HCT116 (cell line): ENCODE results near the gene CD3E. TPM values are rescaled to one million over a fixed set of nuclear protein-coding genes. Genes with fewer than 3 reads are reported as not detected.

Source experiments
- ATAC-seq: fragments of 200-7000 bp; cut with Tn5 transposase; 2 replicates; pipeline ENCODE4 v1.9.1; 2020; ENCODE audit warnings: mild to moderate bottlenecking, moderate library complexity
- BruUV-seq: library from RNA; stranded (reverse); fragments of 400-500 nt; replicated peaks from 2 replicates; lab custom pipeline; 2021; lab: Mats Ljungman, UMichigan
- CTCF ChIA-PET: fragments of 300-600 bp; sonication (Branson Sonifier 250); formaldehyde crosslinking; loops from one replicate; lab custom pipeline; 2021; ENCODE audit warnings: antibody characterized with exemption; lab: Charles Lee
- POLR2A ChIA-PET: fragments of 300-600, 350-600 bp; sonication (Branson Sonifier 250); formaldehyde crosslinking; loops from one replicate; lab custom pipeline; 2021; ENCODE audit warnings: antibody characterized with exemption; lab: Charles Lee
- RAD21 ChIA-PET, 2 experiments: fragments of 300-600 bp; sonication (Branson Sonifier 250); formaldehyde crosslinking; loops; one replicate each; lab custom pipeline; 2023; ENCODE audit warnings: low total read pairs in 2 of 2; ENCODE audit not compliant: uncharacterized antibody in 2 of 2, unreplicated experiment in 2 of 2, low non-redundant PET in 1 of 2; lab: Charles Lee
- DNase-seq: peaks from one replicate; pipeline ENCODE4 v3.0.0-alpha.2; 2010; ENCODE audit warnings: low read depth, low spot score
- H2AFZ ChIP-seq: fragments of 200-600 bp; shearing (Covaris generic), sonication (generic); 2 replicates; pipeline ENCODE4 v1.6.1; 2017; ENCODE audit warnings: low read depth, mixed run types, mixed read lengths, antibody characterized with exemption, low read length; ENCODE audit not compliant: poor library complexity, severe bottlenecking
- H3K27ac ChIP-seq: 2 replicates; pipeline ENCODE4 v1.5.1; 2012; ENCODE audit warnings: low read depth, low read length
- H3K27me3 ChIP-seq: fragments of 200-600 bp; sonication (generic); 2 replicates; pipeline ENCODE4 v1.6.1; 2016; ENCODE audit warnings: mixed run types, low read length, mixed read lengths; ENCODE audit not compliant: insufficient read depth
- H3K36me3 ChIP-seq, 2 experiments: fragments of 200-500 bp in 1 of 2; fragments of 200-600 bp in 1 of 2; sonication (Bioruptor generic) in 1 of 2; sonication (generic) in 1 of 2; 2 replicates each; pipeline versions ENCODE4 v1.5.1 to v1.6.1; 2014 to 2016; ENCODE audit warnings: low read length in 2 of 2, inconsistent platforms in 1 of 2, mixed read lengths in 1 of 2, mixed run types in 1 of 2; ENCODE audit not compliant: insufficient read depth in 2 of 2, control insufficient read depth in 1 of 2
- H3K4me1 ChIP-seq, 2 experiments: fragments of 200-600 bp in 1 of 2; sonication (generic) in 1 of 2; 2 replicates each; pipeline versions ENCODE4 v1.5.1 to v1.6.1; 2012 to 2017; ENCODE audit warnings: low read length in 2 of 2, inconsistent platforms in 1 of 2, mild to moderate bottlenecking in 1 of 2, mixed read lengths in 1 of 2, mixed run types in 1 of 2, moderate library complexity in 1 of 2; ENCODE audit not compliant: insufficient read depth in 2 of 2, control insufficient read depth in 1 of 2
- H3K4me2 ChIP-seq: fragments of 200-600 bp; sonication (generic); 2 replicates; pipeline ENCODE4 v1.6.1; 2017; ENCODE audit warnings: mixed run types, low read length, mixed read lengths
- H3K4me3 ChIP-seq, 2 experiments: fragments of 200-600 bp in 1 of 2; sonication (generic) in 1 of 2; replicated peaks in 1 of 2; 2 replicates each; pipeline ENCODE4 v1.5.1; 2011 to 2016; ENCODE audit warnings: low read length in 2 of 2, control low read depth in 1 of 2, low read depth in 1 of 2, mild to moderate bottlenecking in 1 of 2, mixed read lengths in 1 of 2, mixed run types in 1 of 2
- H3K79me2 ChIP-seq: fragments of 200-600 bp; sonication (generic); 2 replicates; pipeline ENCODE4 v1.6.1; 2017; ENCODE audit warnings: mild to moderate bottlenecking, mixed run types, low read length, moderate library complexity, mixed read lengths; ENCODE audit not compliant: insufficient read depth
- H3K9ac ChIP-seq: fragments of 200-600 bp; sonication (generic); 2 replicates; pipeline ENCODE4 v1.6.1; 2016; ENCODE audit warnings: low read length, mixed read lengths
- H3K9me2 ChIP-seq: fragments of 200-600 bp; sonication (generic), shearing (Covaris generic); 2 replicates; pipeline ENCODE4 v1.6.1; 2017; ENCODE audit warnings: mixed run types, mild to moderate bottlenecking, moderate library complexity; ENCODE audit not compliant: insufficient read depth
- H3K9me3 ChIP-seq, 2 experiments: fragments of 200-500 bp in 1 of 2; fragments of 200-600 bp in 1 of 2; sonication (Bioruptor generic) in 1 of 2; sonication (generic) in 1 of 2; 2 replicates each; pipeline ENCODE4 v1.6.1; 2014 to 2017; ENCODE audit warnings: low read length in 2 of 2, mixed read lengths in 2 of 2, inconsistent platforms in 1 of 2, low read depth in 1 of 2, mild to moderate bottlenecking in 1 of 2, mixed run types in 1 of 2, moderate library complexity in 1 of 2; ENCODE audit not compliant: control insufficient read depth in 1 of 2, insufficient read depth in 1 of 2
- H4K20me1 ChIP-seq: fragments of 200-600 bp; sonication (generic), shearing (Covaris generic); 2 replicates; pipeline ENCODE4 v1.6.1; 2017; ENCODE audit warnings: mixed run types, mild to moderate bottlenecking, moderate library complexity; ENCODE audit not compliant: insufficient read depth
- EGR1 ChIP-seq: IDR thresholded peaks from 2 replicates; pipeline ENCODE4 v1.6.1; 2012; ENCODE audit warnings: low read depth
- EZH2 ChIP-seq: fragments of 200-600 bp; sonication (generic); IDR thresholded peaks from 2 replicates; pipeline ENCODE4 v1.6.1; 2017; ENCODE audit warnings: antibody characterized with exemption, mixed run types
- EZH2phosphoT487 ChIP-seq: fragments of 200-600 bp; IDR thresholded peaks from 2 replicates; pipeline ENCODE4 v1.6.1; 2018; ENCODE audit warnings: antibody characterized with exemption, borderline replicate concordance
- FOSL1 ChIP-seq: IDR thresholded peaks from 2 replicates; pipeline ENCODE4 v1.6.1; 2012; ENCODE audit warnings: low read depth
- JUND ChIP-seq: IDR thresholded peaks from 2 replicates; pipeline ENCODE4 v1.6.1; 2012
- SIN3A ChIP-seq: IDR thresholded peaks from 2 replicates; pipeline ENCODE4 v1.6.1; 2012; ENCODE audit warnings: low read depth
- SRF ChIP-seq: IDR thresholded peaks from 2 replicates; pipeline ENCODE4 v1.6.1; 2012; ENCODE audit warnings: low read depth
- TCF7L2 ChIP-seq: IDR thresholded peaks from 2 replicates; pipeline ENCODE4 v1.7.0; 2011; ENCODE audit warnings: borderline replicate concordance, inconsistent platforms; ENCODE audit not compliant: insufficient read depth, insufficient read length; ENCODE audit errors: extremely low read depth
- ZFX ChIP-seq: fragments of 450-650 bp; IDR thresholded peaks from 2 replicates; pipeline ENCODE4 v1.6.1; 2017
- ZNF274 ChIP-seq: fragments of 200-500 bp; sonication (Bioruptor generic); IDR thresholded peaks from 2 replicates; pipeline ENCODE4 v1.6.1; 2014; ENCODE audit warnings: mild to moderate bottlenecking, low read depth, low read length, inconsistent platforms
- intact Hi-C: fragments of 100-400 bp; cut with micrococcal nuclease; formaldehyde crosslinking; loops from 2 replicates; pipeline ENCODE4 v1.10.0; 2022
- total RNA-seq: library from RNA; stranded (reverse); gene quantifications from one replicate; pipeline ENCODE4 v1.2.1, GENCODE V29; 2021; ENCODE audit not compliant: unreplicated experiment
- TF ChIP-seq, protein P1 (sequence below): IDR thresholded peaks from 2 replicates; pipeline ENCODE4 v1.6.1; 2012
- TF ChIP-seq, protein P2 (sequence below): IDR thresholded peaks from 2 replicates; pipeline ENCODE4 v1.6.1; 2012

CD3E gene
- total RNA-seq, 1 experiment from 2014 or later, result 0.79 TPM

DNA sequence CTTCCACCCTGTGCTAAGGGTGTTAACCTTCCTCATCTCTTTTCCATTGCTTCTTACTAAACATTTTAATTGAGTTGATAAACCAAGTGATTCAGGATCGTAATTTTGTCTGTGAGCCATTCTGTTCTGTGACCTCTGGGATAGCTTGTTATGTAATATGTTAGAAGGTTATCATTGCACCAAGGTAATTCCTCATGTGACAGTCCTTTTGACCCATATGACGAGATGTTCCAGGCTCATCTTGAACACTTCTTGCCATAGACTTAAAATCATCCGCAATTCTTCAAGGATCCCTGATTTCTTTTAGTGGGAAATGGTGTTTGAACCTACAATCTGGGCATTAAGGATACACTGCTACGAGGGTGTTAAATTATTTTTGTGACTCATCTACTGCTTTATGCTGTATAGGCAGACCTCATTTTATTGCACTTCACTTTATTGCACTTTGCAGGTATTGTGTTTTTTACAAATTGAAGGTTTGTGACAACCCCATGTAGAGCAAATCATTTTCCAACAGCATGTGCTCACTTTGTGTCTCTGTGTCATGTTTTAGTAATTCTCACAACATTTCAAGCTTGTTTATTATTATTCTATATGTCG, 21.4 kb upstream of the CD3E start:
- Histone ChIP-seq H4K20me1 (no peaks in the 10 kb centered on the region), H3K4me1 (peaks cover 10 to 14% of the 10 kb centered on the region in 2 experiments; a peak in 3 of 4 replicates), H3K9me2 (no peaks in the 10 kb centered on the region), H3K27me3 (no peaks in the 10 kb centered on the region), H2AFZ (no peak overlapping the region), H3K4me3 (no peak overlapping the region), H3K9ac (no peak overlapping the region), H3K27ac (no peak overlapping the region), H3K4me2 (no peak overlapping the region), H3K36me3 (no peaks in the 10 kb centered on the region), H3K79me2 (no peaks in the 10 kb centered on the region), H3K9me3 (no peaks in the 10 kb centered on the region)
- DNase-seq (no peak), ATAC-seq (no peak)
- RAD21 ChIA-PET, result no interaction called here
- BruUV-seq, result no TSS peak
- CTCF ChIA-PET, result interaction anchor here (1.9 kb wide), 1 partner anchor 13 kb away, joined by 7 read pairs; no protein-coding TSS in a partner anchor
- TF ChIP-seq JUND (no peak), EZH2 (no peak), TCF7L2 (no peak), SRF (no peak), EZH2phosphoT487 (no peak), EGR1 (no peak), SIN3A (no peak), FOSL1 (no peak), ZFX (no peak), ZNF274 (no peak)
- TF ChIP-seq, protein P1, sequence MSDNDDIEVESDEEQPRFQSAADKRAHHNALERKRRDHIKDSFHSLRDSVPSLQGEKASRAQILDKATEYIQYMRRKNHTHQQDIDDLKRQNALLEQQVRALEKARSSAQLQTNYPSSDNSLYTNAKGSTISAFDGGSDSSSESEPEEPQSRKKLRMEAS, result no peak
- TF ChIP-seq, protein P2, sequence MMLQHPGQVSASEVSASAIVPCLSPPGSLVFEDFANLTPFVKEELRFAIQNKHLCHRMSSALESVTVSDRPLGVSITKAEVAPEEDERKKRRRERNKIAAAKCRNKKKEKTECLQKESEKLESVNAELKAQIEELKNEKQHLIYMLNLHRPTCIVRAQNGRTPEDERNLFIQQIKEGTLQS, result no peak
- POLR2A ChIA-PET, result no interaction called here
- intact Hi-C loops, result no loop called here
